GF-D8 (cell line): ENCODE results near the gene BCL2L2.
"Not testable (repeated sequence)": the region's sequence is repeated elsewhere in the genome, so short reads cannot be mapped to it uniquely, and the experiment has no call there.

ENCODE experiments used
- DNase-seq: peaks from one replicate; lab custom pipeline; 2025; lab: John Stamatoyannopoulos, UW

The BCL2L2 gene, protein sequence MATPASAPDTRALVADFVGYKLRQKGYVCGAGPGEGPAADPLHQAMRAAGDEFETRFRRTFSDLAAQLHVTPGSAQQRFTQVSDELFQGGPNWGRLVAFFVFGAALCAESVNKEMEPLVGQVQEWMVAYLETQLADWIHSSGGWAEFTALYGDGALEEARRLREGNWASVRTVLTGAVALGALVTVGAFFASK

DNA sequence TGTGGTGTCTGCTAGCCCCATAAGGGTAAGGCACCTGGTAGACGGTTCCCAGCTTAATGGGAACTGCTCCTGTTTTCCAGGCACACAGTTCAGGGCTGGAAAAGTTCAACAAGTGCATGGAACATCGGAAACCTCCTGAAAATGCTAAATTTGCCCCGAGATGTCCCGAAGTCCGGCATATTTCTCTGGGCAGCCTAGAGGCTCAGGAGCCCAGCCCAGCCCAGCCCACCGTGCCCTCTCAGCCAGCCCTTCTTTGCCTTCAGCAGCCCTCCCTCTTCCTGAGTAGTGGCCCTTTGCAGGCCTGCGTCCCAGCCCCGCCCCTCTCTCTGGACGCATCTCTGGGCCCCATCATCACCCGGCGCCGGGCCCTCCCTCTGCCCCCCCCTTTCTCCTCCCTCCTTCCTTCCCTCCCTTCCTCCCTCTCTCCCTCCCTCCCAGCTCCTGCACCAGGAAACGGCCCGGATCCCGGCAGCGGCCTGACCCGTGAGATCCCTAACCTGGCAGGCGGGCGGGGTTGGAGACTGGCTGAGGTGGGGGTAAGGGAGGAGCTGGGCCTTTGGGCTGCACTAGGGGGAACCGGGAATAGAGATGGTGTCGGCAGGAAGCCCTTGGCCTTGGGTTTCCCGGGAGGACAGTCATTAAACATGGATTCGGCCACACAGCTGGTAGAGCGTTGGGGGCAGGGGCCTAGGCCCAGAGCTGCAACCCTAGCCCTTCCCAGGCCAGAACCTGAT, at the start of gene BCL2L2:
TSS of gene BCL2L2 (plus strand) at position 422 of the 734 bp plus-strand sequence. CDS start 935 bp downstream, outside the sequence.
- peak; percentile 59 for DNase-seq

DNA sequence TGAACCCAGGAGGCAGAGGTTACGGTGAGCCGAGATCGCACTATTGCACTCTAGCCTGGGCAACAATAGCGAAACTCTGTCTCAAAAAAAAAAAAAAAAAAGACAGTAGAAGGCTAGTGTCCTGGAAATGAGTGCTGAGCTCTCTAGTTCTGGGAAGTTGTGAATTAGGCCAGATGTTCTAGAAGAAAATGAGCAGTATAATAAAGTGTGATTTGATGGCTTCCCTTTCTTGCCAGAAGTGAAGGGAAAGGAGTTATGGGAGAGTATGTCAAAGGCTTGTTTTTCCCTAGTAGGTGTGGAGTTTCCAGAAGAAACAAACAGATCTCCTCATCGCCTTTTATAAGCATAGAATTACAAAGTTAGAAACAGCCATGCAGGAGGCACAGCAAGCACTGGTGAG, 48.4 kb upstream of the BCL2L2 start:
- DNase-seq, result no peak

DNA sequence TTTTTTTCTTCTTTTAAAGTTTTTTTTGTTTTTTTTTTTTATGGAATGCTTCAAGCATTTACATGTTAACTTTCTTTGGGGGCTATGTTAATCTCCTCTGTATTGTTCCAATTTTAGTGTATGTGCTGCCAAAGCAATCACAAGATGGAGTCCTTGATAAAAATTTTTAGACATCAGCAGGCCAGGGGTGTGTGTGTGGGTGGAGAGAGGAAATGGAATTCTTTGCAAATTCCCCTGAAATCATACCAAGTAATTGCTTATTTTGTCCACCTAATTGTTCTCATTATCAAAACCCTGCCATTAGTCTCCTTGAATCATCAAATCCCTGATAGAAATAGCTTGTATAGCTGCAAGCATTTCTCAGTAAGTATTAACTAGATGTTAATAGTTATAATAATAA, 47.2 kb upstream of the BCL2L2 start:
- no peak for DNase-seq

DNA sequence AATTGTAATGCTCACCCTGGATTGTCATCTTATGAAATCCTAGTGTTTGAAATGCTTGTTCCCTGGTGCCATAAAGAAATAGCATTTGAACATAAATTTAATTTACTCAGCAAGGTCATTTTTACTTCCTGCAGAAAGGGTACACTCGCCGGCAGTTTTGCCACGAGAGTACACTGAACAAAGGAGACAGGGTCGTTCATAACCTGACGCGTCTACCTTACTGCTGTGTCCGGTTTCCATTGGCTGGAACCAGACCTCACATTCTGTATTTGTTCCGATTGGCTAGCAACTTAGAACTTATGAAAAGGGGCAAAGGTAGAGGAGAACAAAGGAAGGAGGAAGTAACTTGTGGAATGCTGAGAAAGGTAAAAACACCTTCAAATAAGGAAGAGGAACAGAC, 45.8 kb upstream of the BCL2L2 start:
- DNase-seq, result not testable (repeated sequence)

DNA sequence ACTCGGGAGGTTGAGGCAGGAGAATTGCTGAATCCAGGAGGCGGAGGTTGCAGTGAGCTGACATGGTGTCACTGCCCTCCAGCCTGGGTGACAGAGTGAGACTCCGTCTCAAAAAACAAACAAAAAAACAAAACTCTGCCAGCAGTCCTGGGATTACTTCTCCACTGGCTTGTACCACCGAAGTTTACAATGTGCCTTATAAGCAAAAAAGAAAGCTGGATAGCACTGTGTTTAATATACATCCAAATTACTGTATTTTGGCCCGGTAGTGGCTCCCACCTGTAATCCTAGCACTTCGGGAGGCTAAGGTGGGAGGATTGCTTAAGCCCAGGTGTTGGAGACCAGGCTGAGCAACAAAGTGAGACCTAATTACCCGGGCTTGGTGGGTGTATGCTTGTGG, 37.4 kb upstream of the BCL2L2 start:
- no peak for DNase-seq

DNA sequence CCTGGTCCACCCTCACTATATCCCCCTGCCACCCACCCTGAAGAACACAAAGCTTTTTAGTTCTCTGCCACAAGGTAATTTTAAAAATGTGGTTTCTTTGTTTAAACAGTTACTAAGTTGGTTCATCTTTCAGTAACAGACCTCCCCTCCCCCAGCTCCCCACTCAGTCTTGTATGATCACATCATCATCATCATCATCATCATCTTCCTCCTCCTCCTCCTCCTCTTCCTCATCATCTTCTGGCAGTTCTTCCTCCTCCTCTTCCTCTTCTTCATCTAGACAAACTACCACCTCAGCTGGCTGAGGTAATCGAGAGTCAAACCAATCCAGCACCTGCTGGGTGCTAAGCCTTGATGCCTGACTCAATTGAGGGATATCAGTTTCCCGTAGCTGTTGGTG, 31.2 kb upstream of the BCL2L2 start:
- no peak for DNase-seq

DNA sequence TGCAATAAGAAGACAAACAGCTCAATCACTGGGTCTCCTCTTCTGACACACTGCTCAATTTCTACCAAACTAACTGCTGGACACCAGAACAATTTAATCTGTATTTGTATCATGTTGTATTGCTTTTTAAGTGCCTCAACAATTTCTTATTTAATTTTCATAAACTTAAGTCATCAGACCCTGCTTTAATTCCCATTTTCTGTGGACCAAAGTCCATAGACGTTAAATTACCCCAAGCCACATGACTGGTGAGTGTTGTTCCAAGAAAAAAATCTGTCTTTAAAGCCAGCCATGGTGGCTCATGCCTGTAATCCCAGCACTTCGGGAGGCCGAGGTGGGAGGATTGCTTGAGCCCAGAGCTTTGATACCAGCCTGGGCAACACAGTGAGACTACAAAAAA, 29.4 kb upstream of the BCL2L2 start:
- no peak for DNase-seq

DNA sequence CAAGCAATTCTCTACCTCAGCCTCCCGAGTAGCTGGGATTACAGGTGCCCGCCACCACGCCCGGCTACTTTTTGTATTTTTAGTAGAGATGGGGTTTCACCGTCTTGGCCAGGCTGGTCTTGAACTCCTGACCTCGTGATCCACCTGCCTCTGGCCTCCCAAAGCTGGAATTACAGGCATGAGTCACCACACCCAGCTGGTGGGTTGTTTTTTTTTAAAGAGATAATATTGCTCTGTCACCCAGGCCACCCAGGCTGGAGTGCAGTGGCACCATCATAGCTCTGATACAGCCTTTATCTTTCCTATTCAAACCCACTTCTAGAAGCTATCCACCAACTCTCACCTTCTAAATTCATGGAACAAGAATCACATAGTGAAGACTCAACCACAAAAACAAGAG, 28.7 kb upstream of the BCL2L2 start:
- DNase-seq, result not testable (repeated sequence)

DNA sequence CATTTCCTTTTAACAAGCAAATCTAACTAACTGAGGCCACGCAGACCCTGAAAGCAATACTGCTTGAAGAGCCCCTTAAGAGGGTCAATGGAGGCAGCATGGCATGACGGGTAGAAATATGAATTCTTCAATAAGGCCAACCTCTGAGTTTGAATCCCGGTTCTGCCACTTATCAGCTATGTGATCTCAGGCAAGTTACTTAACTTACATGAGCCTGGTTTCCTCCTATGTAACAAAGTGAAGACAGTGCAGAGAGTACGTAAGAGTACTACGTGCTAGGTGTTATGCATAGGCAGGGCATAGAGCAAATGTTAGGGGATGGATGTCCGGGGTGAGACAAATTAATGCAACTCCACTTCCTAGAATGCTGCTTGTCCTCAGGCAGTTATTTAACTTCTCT, 25.4 kb upstream of the BCL2L2 start:
- DNase-seq, result no peak

DNA sequence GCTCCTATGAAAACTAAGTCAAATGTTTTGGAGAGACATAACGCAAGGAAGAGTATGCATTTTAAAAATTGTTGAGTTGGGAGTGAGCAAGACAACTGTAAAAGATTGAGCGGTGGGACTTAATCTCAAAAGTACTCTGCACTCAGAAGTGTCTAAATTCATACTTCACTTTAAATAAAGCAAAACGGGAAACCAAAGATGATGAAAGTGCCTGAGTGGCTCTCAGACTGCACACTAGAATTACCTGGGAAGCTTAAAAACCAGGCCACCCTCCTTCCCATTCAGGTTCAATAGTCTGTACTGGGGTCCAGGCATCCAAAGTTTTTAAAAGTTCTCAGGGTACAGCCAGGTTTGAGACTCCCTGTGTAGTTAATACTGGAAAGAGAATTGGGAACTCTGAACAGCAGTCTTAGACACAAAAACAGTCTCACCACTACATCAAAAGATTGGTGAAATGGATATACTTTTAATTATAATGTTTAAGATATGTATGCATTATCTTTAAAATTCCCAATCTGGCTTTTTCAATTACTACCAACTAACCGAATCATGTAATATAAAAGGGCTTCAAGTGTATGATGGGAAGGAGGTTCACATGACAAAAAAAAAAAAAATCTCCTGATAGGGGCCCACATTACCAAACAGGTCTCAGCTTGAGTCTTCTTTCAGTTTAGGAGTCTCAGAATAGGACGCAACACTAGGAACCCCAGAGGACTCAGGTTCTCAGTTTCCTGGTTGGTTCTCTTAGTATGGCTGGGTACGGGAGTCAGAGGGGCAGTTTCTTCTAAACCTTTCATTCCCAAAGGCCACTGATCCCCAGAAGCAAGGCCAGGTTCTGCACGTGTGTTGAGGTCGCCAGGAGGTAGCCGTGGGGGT, 21.7 kb upstream of the BCL2L2 start:
- no peak for DNase-seq

DNA sequence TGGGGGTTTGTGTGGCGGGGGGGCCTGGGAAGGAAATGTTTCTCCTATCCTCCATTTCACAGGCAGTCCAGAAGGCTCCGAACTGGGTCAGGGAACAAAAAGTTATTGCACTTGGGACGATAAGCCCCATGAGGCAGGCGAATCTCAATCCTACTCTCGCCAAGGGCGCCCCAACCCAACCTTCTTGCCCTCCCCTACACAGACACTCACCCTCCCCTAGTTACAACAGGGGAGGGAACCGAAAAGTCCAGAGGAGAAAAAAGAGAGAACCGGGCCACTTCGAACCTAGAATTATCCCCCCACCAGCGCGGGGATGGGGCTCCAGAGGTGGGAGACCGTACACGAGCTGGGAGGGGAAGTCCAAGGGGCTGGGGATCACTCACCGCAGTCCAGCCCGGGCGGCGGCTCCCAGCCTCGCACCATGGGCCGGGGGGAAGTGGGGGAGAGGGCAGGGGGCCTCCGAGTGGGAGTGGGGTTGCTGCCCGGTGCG, 21.1 kb upstream of the BCL2L2 start:
- DNase-seq, result no peak

DNA sequence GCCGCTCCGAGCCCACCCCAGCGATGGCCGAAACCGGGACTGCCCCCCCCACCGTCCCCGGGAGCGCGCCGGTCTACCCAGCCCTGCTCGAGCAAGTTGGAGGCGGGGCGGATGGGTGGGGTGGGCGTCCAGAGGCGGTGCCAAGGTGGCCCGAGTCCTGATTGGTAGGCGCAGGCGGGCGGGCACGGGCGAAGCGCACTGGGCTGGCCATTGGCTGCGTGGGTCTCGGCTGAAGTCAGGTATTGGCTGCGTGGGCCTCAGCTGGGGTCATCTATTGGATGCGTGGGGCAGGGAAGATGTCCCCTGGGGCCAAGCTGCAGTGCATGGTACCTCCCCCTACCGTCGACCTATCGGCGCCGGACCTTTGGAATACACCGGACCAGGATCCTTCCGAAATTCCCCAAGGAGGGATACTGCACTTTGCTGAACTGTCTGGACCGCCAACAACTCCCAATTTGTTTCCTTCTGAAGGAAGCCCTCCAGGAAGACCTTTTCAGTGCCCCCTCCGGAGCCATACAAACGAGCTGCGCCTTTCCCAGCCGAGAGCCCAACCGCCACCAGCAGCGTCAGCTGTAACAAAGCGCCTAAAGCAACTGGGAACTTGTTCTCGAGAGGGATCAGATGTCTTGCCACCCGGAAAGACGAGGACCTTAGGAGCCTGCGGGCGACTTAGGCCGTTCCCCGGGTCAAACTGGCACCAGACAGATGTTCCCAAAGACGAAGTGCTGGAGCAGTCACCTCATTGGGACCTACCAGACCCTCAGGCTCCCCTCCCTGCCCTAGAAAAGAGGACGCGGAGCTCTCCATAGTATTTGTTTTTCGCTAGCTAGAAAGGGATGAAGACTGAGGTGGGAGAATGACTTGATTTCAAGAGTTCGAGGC, 20.4 kb upstream of the BCL2L2 start, which contains the start of gene HOMEZ:
TSS of gene HOMEZ (minus strand) at position 113 of the 882 bp plus-strand sequence. CDS start 180 bp downstream, outside the sequence.
- peak; percentile 94 for DNase-seq

DNA sequence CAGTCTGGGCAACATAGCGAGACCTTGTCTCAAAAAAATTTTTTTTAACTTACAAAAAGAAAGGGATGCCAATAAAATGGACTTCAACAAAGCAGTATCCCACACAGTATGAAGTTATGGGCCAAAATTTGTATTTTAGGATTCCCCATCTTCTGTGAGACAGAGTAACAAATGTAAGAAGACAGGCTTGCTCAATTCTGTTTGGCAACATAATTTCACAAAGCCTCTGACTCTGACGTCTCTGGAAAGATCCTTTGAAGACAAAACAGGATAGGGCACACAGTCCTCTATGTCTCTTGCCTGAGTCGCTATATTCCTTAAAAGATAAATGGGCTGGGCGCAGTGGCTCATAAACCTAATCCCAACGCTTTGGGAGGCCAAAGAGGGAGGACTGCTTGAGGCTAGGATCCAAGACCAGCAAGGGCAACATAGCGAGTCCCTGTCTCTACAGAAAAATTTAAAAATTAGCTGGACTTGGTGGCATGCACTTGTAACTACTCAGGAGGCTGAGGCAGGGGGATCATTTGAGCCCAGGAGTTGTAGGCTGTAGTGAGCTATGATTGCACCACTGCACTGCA, 19.6 kb upstream of the BCL2L2 start:
- DNase-seq, result no peak

DNA sequence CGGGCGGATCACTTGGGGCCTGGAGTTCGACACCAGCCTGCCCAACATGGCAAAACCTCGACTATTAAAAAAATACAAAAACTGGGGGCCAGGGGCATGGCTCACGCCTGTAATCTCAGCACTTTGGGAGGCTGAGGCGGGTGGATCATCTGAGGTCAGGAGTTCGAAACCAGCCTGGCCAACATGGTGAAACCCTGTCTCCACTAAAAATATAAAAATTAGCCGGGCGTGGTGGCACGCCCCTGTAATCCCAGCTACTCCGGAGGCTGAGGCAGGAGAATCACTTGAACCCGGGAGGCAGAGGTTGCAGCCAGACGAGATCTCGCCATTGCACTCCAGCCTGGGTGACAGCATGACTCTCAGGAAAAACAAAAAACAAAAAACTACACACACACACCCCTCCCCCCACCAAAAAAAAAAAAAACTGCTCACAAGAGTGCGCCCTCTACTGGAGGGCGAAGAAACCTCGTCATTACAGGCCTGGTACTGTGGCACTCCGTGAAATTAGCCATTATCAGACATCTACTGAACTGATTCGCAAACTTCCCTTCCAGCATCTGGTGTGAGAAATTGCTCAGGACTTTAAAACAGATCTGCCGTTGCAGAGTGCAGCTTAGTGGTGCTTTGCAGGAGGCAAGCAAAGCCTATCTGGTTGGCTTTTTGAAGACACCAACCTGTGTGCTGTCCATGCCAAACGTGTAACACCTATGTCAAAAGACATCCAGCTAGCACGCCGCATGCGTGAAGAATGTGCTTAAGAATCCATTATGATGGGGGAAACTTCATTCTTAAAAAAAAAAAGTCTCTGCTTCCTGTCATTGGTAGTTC, 11.7 kb upstream of the BCL2L2 start:
- no peak for DNase-seq

DNA sequence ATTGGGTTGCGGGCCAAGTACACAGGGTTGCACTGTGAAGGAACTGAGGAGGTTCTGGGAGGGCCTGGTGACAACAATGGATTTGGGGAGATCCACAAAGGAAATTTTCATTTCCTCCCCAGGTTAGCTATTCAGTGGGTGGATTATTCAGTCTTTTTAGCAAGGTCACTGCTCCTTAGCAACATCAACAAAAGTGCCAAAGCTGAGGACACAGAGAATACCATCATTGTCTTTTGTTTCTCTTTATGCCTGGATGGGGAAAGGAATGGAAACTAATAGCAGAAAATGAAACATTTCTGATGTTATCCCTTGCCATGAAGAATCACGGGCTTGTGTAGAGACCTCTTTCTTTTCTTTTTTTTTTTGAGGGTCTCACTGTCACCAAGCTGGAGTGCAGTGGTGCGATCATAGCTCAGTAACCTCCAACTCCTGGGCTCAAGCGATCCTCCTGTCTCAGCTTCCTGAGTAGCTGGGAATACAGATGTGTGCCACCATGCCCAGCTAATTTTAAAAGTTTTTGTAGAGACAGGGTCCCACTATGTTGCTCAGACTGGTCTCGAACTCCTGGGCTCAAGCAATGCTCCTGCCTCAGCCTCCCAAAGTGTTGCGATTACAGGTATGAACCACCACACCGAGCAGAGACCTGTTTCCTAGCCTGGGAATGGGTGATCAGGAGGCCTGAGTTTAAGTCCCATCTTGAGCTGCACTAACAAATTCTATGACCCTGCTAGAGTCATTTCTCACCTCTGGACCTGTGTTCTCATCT, 10.4 kb upstream of the BCL2L2 start:
- no peak for DNase-seq

DNA sequence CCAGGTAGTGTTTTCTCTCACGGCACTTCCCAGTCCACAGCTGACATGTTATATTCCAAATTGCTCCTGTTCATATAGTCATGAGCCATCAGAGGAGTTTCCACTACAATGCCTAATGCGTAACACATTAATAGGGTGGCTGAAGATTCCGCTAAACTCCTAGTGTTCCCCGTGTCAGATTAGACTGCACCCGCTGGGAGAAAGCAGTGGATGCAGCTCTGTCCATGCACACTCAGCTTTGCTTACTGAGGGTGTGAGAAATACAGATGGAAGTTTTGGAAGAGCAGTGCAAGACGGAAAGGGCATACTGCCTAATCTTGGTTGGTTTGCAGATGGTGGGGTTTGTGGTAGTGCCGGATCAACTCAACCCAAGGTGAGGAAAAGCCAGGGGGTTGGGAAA, 9.5 kb upstream of the BCL2L2 start:
- no peak for DNase-seq

DNA sequence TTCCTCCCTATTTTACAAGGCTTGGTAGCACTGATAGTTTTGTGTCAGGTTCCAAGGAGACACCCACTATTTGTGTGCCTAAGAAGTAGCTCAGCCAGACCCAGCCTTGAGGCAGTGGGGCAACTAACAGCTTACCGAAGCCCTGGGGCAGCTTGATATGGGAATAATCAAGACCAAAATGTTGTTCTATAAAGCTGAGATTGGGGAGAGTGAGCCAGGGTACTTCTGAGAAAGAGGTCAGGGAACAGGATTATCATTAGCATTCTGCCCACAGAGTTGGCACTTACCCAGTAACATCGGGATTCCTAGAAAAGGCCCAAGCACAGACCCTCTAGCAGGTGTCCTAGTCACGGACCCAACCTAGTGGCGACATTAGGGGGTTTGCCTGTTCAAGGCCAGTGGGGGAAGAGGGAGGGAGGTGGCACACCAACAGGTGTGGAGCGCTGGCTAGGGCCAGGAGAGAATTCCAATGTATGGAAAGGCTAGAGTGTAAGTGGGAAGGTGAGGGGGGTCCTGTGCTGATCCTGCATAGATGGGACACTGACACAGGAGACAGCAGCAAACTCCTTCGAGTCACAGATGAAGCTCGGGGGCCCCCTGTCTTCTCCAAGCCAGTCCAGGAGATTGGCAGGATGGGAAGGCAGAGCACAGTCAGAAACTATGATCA, 8.9 kb upstream of the BCL2L2 start:
- DNase-seq, result no peak

DNA sequence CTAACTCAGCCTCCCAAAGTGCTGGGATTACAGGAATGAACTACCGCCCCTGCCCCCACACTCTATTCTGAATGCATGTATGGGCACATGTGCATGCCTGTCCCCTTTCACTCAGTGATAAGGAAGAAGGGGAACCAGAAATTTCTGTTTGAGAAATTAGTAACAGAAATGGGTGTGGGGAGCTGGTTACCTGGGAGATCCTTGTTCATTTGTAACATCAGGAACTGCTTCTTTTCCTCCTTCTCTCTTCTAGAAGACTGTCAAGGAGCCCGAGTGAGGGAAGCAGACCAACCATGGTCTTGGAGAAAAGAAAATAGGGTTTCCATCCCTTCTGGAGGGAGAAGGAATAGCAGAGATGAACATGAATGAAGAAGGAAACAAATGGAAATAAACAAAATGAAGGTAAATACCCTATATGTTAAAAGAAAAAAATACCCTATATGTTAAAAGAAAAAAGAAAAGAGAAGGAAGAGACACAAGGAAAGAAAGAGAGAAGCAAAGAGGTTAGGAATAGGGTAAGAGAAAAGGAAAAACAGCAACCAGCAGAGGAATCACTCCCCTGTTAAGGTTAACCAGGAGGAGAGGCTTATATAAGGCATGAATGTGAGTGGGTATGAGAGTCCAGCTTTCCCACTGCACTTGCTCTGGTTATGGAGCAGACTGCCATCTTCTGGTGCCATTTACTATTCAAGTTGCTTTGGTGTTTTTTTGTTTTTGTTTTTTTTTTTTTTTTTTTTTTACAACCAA, 7.2 kb upstream of the BCL2L2 start:
- no peak for DNase-seq
